HG03439 (cell line): ENCODE measurements around the gene ABLIM3.
A peak's percentile ranks its signal among the peaks of the same experiment; 100 is the strongest.

Source experiments
- ATAC-seq: cut with Tn5 transposase; IDR thresholded peaks from one replicate; pipeline ENCODE4 v1.9.1; 2021; ENCODE audit warnings: mild to moderate bottlenecking, moderate library complexity; ENCODE audit not compliant: unreplicated experiment

Gene ABLIM3

DNA sequence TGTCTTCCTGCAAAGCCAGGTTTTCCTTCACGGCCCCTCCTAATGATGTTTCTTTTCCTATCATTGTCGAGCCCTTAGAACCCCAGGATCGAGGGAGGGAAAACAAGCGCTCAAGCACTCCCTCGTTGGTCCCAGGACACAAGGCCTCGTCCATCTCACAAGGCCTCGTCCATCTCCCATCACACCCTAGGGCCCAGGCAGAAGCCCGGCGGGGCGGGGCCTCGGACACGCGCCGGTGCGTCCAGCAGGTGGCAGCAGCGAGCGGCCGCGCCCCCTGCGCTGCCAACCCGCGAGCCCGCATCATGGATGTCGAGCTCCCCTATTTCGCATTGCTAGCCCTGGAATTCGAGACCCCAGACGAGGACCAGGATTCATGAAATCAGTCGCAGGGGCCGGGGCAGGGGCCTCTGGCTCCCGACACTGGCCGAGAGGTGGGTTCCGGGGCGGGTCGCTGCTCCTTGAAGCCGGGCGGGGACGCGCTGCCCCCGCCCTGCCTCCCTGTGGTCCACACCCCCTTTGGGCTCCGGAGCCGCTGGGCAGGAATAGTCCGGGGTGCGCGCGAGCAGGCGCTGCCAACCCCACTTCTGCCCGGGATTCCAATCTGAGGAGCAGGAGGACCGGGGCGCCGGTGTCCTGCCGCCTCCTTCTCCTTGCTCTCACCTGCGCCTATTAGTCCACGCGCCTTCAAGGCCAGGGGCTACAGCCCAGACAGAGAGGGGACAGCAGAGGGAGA is at the start of gene ABLIM3:
Gene ABLIM3 (plus strand): TSS at position 270 of the 733 bp plus-strand sequence. CDS start 603 bp downstream, outside the sequence.
- peak; percentile 93 for ATAC-seq

GRCh38 chr5:149093625-149094024 is 47.7 kb upstream of the ABLIM3 start:
- ATAC-seq: no peak

- ATAC-seq: no peak
These were observed 46.3 kb upstream of the ABLIM3 start for GRCh38 chr5:149094996-149095395.

- no peak for ATAC-seq
These were observed 41.4 kb upstream of the ABLIM3 start for GRCh38 chr5:149099920-149100319.

DNA sequence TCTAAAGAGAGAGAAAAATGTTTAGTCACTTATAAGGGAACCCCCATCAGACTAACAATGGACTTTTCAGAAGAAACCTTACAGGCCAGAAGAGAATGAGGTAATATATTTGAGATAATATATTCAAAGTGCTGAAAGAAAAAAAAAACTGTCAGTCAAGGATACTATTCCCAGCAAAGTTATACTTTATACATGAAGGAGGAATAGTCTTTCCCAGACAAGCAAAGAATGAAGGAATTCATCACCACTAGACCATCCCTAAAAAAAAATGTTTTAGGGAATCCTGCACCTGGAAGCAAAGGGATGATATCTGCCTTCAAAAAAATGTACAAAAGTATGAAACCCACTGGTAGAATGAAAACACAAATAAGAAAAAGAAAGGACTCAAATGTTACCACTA is 41.0 kb upstream of the ABLIM3 start:
- no peak for ATAC-seq

- ATAC-seq: no peak
These were observed 32.5 kb upstream of the ABLIM3 start for GRCh38 chr5:149108651-149109280.

GRCh38 chr5:149110406-149110805 is 30.9 kb upstream of the ABLIM3 start:
- no peak for ATAC-seq

GRCh38 chr5:149113669-149114068 is 27.6 kb upstream of the ABLIM3 start:
- ATAC-seq: no peak

- ATAC-seq: no peak
These were observed 26.6 kb upstream of the ABLIM3 start for GRCh38 chr5:149114403-149115312.

DNA sequence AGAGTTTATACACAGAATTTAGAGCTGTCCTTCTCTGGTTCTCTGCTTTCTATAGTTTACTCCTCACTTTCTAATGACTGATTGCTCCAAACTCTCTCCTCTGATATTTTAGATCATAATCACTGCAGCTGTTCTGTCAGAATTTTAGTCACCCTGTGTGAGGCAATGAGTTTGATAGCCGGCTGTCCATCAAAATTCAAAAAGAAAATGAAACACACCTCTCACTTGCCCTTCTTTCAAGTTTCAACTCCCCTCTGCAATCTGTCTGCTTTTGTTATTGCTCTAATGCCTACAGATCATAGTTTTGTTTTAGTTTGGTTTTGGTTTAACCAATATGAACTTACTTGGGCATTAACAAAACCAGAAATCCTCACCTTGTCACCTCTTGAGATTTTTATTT is 23.3 kb upstream of the ABLIM3 start:
- ATAC-seq: peak; percentile 81

DNA sequence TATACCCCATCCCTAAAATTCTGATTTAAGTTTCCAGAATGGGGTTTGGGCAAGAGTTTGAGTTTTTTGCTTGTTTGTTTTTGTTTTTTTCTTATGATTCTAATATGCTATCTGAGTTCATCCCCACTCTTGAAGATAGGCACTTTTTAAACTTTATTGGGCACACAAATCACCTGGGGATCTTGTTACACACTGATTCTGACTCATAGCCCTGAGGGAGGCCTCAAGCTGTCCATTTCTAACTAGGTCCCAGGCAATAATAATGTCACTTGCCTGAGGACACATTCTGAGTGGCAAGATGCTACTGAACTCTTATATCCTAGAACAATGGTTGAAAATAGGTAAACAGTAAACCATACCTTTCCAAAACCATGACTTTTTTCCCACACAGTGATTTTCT is 22.8 kb upstream of the ABLIM3 start:
- ATAC-seq: no peak

GRCh38 chr5:149121145-149121544 is 20.1 kb upstream of the ABLIM3 start:
- no peak for ATAC-seq

- no peak for ATAC-seq
These were observed 18.1 kb upstream of the ABLIM3 start for GRCh38 chr5:149123211-149123610.

GRCh38 chr5:149125386-149125891 is 15.9 kb upstream of the ABLIM3 start:
- ATAC-seq: no peak

- no peak for ATAC-seq
These were observed 14.4 kb upstream of the ABLIM3 start for GRCh38 chr5:149126906-149127305.

DNA sequence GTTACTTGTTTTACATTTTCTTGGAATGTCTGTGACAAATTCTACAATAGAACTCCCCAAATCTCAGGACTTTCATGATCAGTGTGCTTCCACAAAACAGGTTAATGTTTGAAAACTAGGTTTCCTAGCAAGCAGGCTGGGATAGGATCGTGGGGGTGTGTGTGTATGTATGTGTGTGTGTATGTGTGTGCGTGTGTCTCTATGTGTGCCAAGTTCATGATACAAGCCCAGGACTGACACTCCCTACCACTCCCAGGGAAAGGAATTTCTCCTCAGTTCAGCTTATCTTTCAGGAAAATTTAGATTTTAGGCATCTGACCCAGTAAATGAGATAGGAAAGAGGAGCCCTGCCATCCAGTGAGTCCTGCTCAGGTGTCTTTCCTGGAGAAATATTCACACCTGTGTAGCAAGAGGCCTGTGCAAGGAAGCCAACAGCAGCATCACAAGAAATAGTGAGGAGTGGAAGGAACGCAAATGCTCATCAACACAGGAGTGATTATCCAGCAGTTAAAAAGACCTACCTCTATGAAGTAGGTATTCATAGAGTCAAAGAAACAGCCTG is 13.8 kb upstream of the ABLIM3 start:
- ATAC-seq: no peak

GRCh38 chr5:149128023-149128875 is 13.0 kb upstream of the ABLIM3 start:
- no peak for ATAC-seq

- ATAC-seq: no peak
These were observed 12.1 kb upstream of the ABLIM3 start for GRCh38 chr5:149129181-149129580.

DNA sequence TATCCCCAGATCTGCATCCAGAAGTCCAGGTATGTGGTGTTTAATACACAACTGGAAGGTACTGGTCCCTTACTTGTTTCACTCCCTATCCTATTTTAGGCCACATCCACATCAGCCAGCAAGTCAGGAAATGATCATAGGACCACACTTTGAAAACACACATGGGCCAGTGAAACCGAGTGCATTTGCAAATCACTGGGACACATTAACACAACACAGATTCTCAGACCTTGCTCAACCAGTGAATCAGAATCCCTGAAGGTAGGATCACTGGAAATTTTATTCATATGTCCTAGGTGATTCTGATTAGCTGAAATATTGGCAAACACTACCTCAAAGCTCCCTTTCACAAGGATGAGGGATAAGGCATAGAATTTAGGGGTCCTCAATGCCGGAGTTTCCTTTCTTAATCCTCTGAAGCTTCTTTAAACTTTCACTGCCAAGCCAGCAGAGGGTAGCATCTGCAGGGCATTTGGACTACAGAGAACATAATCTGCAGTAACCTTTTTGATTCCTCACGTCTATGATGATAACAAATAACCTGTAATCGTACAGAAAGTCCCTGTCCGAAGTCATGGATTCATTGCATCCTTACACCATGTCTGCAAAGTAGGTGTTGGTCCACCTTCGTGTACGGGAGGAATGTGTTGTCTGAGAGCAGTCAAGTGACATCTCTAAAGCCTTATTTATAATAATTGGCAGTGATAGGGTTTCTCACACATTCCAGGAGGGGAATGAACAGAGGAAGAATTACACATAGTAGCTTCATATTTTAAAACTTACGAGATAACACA is 11.0 kb upstream of the ABLIM3 start:
- ATAC-seq: no peak
